ENCODE data around the gene TRIM72. TPM values are rescaled to one million over a fixed set of nuclear protein-coding genes. Genes with fewer than 3 reads are reported as not detected.
"Not testable (repeated sequence)": the region's sequence is repeated elsewhere in the genome, so short reads cannot be mapped to it uniquely, and the experiment has no call there.

TRIM72 gene, protein sequence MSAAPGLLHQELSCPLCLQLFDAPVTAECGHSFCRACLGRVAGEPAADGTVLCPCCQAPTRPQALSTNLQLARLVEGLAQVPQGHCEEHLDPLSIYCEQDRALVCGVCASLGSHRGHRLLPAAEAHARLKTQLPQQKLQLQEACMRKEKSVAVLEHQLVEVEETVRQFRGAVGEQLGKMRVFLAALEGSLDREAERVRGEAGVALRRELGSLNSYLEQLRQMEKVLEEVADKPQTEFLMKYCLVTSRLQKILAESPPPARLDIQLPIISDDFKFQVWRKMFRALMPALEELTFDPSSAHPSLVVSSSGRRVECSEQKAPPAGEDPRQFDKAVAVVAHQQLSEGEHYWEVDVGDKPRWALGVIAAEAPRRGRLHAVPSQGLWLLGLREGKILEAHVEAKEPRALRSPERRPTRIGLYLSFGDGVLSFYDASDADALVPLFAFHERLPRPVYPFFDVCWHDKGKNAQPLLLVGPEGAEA
- not detected in 2 replicates for total RNA-seq (2014; rRNA removed; shearing (Covaris generic))

DNA sequence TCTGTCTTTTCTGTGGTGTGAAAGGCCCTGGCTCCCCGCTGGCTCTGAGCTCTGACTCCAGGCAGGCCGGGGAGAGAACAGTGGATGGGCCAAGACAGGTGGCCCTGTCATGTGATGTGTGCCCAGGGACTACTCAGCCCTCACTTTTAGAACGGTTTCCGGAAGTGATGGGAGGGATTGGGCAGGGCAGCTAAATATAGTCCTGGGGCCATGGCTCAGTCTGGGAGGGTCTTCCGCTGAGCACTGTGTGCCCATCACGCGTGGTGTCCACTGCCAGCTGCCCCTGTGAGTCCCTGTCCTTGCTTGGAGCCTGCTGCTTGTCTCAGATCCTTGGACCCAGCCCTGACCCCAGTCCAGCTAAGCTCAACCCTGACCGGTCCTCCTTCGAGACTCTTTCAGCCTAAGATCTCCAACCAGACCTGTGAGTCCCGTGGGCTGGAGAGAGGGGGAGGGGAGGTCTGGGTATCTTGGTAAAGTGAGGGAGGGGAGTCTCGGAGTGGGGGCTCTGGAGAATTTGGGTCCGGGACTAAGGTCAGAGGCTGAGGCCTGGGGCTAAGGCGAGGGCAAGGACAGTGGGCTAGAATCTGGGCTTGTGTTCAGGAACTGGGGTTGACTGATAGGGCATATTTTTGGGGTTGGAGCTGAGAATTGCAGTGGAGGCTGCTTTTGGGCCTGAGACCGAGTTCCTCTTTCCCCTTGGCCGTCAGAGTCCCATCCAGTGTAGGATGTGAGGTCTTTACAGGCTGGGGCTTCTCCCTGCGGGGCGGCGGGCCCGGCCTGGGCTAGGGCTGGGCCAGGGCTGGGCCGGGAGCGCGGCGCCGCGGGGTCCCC is at the start of gene TRIM72:
TRIM72 (plus strand) TSS at position 243 of the 831 bp plus-strand sequence. CDS start 620 bp downstream, outside the sequence.
- DNase-seq (ENCODE audit: low read depth): no peak

DNA sequence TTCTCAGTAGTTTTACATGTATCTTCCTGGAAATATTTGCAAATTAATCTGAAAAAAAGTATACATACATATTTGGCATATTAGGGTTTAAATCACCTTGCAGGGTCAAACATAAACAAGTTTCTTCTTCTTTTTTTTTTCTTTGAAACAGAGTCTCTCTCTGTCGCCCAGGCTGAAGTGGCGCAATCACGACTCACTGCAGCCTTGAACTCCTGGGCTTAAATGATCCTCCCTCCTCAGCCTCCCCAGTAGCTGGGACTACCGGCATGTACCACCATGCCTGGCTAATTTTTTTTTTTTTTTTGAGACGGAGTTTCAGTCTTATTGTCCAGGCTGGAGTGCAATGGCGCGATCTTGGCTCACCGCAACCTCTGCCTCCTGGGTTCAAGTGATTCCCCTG is 46.6 kb upstream of the TRIM72 start:
- no peak for DNase-seq (ENCODE audit: low read depth)

DNA sequence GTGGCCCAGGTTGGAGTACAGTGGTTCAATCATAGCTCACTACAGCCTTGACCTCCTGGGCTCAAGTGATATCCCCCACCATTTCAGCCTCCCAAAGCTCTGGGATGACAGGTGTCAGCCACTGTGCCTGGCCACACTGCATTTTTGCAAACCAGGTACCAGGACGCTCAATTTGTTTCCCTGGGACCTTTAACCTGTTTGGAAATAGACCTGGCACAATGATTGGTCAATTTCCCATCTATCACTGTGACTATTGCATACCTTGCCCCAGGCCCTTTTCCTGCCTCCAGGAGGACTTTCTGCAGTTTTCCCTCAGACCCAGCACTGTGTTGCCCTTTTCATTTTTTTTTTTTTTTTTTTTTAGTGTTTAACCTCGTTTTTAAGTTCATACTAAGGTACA is 45.1 kb upstream of the TRIM72 start:
- DNase-seq (ENCODE audit: low read depth): no peak

DNA sequence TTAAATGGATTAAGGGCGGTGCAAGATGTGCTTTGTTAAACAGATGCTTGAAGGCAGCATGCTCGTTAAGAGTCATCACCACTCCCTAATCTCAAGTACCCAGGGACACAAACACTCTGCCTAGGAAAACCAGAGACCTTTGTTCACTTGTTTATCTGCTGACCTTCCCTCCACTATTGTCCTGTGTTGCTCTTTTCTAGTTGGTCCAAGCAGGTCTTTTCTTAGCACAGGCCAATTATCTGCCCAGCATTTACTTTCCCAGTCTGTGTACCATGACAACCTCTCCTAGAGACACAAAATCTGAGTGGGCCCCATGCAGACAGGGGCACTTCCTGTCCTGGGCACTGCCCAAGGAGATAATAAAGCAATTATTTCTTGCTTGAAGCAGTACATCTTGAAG is 43.9 kb upstream of the TRIM72 start:
- not testable (repeated sequence) for DNase-seq (ENCODE audit: low read depth)

DNA sequence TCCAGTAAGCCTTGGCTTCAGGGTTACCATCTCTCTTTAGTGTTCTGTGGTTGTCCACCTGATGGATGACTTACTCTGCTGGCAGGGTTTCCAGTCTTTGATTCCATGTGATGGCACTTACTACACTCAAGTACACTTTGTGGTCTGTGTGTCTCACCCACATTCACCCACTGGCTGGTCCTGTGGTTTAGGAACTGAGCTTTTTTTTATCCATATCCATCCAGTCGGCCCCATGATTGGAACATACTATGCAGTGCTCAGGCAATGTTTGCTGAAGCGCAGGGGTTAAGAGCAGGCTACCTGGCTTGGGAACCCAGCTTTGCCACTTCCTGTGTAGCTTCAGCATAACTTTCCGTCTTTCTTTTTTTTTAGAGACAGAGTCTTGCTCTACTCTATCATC is 36.8 kb upstream of the TRIM72 start:
- peak; percentile 94 for DNase-seq (ENCODE audit: low read depth)

DNA sequence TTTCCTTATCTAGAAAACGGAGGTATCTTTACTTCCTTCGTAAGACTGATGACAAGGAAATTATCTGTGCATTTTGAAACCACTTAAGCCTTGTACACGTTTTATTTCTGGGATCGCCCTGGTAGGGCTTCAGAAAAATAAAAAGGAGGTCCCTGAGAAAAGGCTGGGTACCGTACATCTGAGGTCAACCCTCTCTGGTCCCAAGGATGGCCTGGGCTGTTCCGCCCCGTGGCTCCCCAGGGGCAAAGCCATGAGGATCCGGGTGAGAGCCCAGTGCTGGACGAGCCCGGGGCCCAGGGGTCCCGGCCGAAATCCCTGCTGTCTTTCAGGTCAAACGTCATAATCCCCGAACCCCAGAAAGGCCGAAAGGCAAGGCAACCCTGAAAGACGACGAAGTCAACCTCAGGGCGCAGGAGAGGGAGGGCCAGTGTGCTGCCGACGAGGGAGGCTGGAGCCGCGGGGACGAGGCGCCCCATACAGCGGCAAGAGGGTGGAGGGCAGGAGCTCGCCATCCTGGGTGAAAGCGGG is 34.6 kb upstream of the TRIM72 start:
- no peak for DNase-seq (ENCODE audit: low read depth)

DNA sequence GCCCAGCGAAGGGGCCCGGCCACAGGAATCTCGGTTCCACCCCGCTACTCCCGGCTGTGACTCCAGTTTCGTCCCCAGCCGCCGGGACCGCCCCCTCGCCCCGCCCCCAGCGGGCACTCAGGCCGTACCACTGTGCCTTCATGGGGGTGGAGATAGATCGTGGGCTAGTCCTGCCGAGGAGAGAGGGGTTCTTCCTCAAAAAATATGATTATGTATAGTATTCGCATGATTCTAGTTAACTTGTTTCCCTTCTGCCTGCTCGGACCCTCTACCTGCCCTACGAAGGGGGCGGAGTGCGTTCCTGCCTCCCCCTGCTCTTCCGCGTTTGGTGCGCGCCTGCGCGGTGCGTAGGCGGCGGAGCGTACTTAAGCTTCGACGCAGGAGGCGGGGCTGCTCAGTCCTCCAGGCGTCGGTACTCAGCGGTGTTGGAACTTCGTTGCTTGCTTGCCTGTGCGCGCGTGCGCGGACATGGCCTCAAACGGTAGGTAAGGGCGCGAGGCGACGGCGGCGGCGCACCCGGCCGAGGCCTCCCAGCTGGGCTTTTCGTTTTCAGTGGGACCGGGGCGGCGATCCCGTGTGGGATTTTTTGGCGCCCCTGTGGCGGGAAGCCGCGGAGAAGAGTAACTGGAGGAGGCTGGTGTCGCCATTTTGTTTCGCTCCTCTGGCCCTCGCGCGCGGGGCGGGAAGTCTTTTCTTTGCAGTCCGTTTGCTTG is 34.0 kb upstream of the TRIM72 start, which contains the start of gene FUS:
FUS (plus strand) TSS at position 393 of the 713 bp plus-strand sequence; CDS start at position 469, 76 bp downstream.
- DNase-seq (ENCODE audit: low read depth): peak; percentile 79

DNA sequence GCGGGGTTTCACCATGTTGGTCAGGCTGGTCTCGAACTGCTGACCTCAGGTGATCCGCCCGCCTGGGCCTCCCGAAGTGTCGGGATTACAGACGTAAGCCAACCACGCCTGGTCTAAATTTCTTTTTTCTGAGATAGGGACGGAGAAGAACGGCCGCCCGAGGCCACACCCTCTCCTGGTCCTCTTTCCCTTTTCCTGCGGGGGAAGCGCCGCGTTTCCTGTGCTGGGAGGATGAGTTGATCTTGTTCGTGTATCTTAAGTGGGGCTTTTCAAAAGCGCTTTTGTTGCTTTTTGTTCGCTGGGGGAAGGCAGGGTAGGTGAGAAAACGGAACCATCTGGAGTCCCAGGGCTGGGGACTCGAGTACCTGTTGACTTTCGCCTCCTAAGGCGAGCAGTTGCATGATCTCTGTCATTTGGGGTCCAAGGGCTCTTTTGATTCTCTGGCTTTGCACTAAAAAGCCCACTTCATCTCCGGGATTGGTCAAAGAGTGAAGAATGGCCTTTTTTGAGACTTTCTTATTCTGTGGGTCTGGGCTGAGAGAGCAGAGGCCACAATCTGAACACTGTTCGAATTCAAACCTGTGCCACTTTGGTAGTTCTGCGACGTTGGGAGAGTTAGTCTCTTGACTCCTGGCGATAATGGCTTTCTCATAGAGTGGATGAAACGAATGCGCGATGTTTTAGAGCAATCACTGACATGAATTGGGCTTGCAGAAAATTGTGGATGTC is 32.7 kb upstream of the TRIM72 start:
- peak; percentile 60 for DNase-seq (ENCODE audit: low read depth)

DNA sequence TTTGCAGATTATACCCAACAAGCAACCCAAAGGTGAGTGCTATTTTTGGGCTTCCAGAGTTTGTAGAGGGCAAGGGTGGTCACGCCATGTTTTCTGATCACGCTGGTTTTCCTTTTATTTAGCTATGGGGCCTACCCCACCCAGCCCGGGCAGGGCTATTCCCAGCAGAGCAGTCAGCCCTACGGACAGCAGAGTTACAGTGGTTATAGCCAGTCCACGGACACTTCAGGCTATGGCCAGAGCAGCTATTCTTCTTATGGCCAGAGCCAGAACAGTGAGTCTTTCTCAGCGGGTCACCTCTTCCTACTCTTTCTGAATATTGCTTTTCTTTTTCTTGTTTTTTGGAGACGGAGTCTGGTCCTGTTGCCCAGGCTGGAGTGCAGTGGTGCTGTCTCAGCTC is 31.5 kb upstream of the TRIM72 start:
- DNase-seq (ENCODE audit: low read depth): no peak

DNA sequence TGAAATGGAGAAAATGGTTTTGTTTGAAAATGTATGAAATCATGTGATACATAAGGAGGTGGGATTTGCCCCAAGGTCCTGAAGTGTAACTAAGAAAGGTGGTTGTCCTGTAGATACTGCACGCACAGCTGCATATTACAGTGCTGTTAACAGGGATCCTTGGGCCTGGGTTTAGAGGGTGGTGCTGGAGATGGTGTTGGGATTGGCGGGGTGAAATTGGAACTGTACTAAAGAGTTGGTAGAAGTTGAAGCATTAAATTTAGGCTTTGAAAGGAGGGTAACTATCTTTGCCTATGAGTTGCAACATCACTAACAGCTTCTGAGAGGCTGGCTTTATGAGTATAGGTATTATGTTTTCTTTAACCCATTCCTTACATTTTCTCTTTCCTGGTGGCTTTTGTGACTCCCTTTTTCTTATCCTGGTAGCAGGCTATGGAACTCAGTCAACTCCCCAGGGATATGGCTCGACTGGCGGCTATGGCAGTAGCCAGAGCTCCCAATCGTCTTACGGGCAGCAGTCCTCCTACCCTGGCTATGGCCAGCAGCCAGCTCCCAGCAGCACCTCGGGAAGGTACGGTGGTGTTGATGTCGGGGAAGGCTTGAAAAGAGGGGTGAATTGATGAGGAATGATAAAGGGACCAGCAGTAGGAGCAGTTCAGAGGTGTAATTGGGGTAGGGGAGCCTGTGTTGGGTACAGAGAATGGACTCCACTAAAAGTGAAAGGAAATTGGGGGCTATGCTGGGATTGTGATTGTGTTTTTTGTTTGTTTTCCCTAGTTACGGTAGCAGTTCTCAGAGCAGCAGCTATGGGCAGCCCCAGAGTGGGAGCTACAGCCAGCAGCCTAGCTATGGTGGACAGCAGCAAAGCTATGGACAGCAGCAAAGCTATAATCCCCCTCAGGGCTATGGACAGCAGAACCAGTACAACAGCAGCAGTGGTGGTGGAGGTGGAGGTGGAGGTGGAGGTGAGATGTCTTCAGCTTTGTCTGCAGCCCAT is 30.2 kb upstream of the TRIM72 start:
- DNase-seq (ENCODE audit: low read depth): no peak

DNA sequence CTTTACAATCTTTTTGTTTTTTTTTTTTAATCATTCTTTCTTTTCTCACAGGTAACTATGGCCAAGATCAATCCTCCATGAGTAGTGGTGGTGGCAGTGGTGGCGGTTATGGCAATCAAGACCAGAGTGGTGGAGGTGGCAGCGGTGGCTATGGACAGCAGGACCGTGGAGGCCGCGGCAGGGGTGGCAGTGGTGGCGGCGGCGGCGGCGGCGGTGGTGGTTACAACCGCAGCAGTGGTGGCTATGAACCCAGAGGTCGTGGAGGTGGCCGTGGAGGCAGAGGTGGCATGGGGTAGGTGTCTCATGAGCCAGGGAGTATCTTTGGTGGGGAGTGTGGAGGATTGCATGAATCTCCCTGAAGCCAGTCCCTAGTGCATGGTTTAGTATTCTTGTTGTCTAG is 29.0 kb upstream of the TRIM72 start:
- DNase-seq (ENCODE audit: low read depth): no peak

DNA sequence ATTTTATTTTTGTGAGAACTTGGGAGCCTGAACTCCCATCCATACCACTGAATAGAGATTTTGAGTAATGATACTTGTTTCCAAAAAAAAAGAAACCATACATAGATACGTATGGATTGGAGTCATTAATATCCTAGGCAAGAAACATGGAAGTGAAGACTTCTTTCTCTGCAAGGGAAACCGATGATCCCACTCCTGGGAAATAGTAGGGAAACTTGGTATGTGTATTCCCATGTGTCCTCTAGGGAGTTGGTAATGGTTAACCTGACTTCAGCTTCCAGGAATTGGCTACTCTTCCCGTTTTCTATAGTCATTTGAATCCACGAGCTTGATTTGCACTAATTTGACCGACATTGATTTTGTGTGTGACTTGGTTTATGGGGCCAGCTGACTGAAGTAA is 28.6 kb upstream of the TRIM72 start:
- no peak for DNase-seq (ENCODE audit: low read depth)

DNA sequence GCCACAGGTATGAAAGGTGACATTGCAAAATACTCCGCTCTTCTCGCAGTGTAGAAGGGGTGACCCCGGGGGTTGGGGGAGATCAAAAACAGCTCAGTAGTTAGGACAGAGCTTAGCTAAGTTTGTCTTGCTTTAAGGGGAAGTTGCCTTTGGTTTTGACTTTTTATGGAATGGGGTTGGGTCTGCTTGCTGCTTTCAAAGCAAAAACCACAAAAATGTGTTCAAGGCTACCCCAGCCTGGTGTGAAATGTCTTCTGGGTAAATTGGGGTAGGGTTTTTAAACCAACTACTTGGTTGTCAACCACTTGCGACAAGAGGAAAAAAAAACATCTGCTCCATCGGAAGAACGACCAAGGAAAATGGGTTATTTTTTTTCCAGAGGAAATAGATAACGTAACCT is 27.7 kb upstream of the TRIM72 start:
- DNase-seq (ENCODE audit: low read depth): no peak

DNA sequence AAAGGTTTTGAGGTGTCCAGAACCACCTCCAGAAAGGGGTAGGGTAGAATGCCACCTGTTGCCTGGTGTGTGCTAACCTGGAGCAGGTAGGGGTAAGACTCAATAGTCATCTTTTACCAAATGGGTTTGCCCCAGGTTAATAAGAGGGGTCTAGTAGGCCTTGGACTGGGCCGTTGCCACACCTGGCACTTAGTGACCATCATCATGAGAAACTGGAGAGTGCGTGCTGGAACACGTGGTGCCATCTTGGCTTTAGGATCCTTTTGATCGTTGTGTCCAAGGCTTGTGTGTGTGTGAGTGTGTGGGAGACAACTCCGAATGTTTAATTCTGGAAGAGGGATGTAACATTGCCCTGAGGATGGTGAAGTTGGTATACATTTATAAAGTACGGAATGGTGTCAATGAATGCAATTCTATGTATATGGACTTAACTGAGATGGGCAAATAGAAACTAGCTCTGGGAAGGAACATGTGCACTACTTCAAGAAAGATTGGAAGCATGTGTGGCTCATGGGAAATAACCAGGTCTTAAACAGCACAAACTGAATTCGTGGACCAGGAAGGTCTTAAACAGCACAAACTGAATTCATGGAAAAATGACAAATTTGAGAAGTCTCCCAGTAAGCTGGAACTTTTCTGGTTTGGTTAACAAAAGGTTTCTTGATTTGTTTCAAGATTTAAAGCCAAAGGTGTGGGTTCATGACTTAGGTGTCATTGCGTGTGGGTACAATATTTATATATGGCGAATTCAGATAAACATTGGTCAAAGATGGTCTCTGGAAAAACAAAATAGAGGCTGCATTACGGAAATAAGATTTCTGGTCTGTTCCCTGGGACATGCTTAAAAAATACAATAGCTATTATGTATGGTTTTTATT is 26.8 kb upstream of the TRIM72 start:
- DNase-seq (ENCODE audit: low read depth): no peak

DNA sequence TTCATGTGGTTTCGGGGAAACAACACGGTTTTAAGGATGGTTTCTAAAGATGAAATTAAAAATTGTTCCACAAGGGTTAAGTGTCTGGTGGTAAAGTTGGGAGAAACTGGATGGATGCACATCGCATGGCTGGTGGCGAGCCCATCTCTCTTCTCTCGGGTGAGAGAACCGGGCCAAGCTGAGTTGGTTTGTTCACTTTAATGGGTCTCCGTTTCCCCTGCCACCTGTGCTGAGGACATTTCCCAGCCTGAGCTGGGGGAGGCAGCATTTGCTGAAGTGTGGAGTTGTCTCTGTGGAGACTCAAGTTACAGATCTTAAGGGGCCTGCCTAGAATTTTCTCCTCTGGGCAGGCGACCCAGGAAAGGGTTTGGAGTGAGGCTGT is 26.1 kb upstream of the TRIM72 start:
- no peak for DNase-seq (ENCODE audit: low read depth)

DNA sequence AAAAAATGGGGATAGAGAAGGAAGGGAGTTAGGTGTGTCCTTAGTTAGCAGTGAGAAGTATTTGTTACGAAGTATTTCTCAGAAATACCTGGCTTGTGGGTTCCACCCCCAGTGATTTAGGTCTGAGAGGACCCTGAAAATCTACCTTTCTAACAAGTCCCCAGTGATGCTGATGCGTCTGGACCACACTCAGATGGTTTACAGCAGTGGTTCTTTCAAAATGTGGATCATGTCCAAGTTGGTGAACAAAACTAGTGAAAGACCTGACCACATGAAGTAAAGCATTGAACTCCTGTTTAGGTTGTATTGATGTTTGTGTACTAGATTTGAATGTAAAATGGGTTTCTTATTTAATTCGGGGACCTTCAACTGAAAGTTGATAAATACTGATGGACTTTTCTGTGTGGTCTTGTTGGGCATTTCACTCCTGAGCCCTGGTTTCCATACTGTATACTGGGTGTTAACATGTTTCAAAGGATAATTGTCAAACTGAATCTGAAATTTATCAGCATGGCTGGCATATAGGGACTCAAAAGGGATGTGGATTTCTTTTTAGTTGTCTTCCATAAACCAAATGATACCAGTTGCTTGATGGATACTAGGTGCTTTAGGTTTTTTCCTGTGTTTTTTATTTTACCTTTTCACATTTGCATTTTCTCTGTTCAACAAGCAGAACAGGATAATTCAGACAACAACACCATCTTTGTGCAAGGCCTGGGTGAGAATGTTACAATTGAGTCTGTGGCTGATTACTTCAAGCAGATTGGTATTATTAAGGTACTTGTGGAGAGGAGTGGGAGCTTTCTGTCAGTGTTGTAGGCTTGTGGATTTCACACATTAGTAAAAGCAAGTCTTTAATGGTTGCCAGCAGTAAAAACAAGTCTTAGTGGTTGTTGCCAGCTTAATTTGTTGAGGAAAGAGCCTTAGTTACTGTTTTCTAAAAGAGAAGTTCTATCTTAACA is 25.2 kb upstream of the TRIM72 start:
- DNase-seq (ENCODE audit: low read depth): no peak

DNA sequence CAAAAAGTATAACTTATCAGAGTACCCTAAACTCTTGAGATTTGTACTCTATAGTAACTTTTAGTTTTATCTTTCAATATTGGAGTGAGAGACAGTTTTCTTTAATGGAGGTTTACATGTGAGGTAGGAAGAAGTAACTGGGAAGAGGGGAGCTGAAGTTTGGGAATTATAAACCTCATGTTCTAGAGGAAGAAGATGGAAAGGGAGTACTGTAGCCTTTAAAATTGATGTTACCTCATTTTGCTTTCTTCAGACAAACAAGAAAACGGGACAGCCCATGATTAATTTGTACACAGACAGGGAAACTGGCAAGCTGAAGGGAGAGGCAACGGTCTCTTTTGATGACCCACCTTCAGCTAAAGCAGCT is 24.5 kb upstream of the TRIM72 start:
- DNase-seq (ENCODE audit: low read depth): no peak

DNA sequence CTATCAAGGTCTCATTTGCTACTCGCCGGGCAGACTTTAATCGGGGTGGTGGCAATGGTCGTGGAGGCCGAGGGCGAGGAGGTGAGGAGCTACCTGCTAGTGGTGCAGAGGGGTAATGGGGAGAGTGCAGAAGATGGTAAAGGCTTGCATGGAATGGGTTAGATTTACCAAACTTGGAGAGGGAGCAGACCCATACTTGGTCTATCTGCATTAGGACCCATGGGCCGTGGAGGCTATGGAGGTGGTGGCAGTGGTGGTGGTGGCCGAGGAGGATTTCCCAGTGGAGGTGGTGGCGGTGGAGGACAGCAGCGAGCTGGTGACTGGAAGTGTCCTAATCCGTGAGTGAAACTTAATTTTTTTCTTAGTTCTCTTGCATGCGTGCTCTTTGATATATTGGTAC is 23.9 kb upstream of the TRIM72 start:
- DNase-seq (ENCODE audit: low read depth): no peak
